GM13977 (cell line): ENCODE measurements around the gene ITGBL1.

Experiments used
- DNase-seq: peaks from one replicate; pipeline ENCODE4 v3.0.0; 2012; ENCODE audit warnings: low spot score
- in situ Hi-C: fragments of 300-500 bp; cut with MboI; formaldehyde crosslinking; loops from one replicate; pipeline ENCODE4 v1.12.0; 2022; ENCODE audit warnings: low sequenced_read_pairs, low pct_unique_long_range_greater_than_20kb, mixed read lengths, inconsistent platforms; ENCODE audit not compliant: unreplicated experiment
- TF ChIP-seq, protein P1 (sequence below): IDR thresholded peaks from 2 replicates; pipeline ENCODE4 v1.5.1; 2012; ENCODE audit warnings: mild to moderate bottlenecking, control low read depth; ENCODE audit not compliant: insufficient read depth; ENCODE audit errors: extremely low read depth, missing control alignments

Gene ITGBL1

DNA sequence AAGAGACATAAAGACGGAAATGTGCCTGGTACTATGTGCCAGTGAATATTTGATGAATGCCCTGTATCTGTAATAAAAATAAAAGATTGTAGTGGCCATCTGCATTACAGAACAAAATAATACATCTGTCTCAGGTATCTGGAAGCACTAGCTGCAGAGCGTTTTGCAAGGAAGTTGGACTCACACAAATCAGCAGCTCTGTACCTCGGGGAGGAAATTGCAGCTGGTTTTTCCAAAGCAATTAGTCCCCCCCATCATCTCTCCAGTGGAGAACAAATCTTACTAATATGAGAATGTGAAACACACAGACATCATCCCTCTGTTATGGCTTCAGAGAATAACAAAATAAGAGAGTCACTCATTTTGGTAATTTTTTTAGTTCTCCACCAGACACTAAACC, 245.3 kb downstream of the ITGBL1 start:
- TF ChIP-seq, protein P1, sequence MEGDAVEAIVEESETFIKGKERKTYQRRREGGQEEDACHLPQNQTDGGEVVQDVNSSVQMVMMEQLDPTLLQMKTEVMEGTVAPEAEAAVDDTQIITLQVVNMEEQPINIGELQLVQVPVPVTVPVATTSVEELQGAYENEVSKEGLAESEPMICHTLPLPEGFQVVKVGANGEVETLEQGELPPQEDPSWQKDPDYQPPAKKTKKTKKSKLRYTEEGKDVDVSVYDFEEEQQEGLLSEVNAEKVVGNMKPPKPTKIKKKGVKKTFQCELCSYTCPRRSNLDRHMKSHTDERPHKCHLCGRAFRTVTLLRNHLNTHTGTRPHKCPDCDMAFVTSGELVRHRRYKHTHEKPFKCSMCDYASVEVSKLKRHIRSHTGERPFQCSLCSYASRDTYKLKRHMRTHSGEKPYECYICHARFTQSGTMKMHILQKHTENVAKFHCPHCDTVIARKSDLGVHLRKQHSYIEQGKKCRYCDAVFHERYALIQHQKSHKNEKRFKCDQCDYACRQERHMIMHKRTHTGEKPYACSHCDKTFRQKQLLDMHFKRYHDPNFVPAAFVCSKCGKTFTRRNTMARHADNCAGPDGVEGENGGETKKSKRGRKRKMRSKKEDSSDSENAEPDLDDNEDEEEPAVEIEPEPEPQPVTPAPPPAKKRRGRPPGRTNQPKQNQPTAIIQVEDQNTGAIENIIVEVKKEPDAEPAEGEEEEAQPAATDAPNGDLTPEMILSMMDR: no peak
- in situ Hi-C loops: no loop called here
- DNase-seq: no peak

DNA sequence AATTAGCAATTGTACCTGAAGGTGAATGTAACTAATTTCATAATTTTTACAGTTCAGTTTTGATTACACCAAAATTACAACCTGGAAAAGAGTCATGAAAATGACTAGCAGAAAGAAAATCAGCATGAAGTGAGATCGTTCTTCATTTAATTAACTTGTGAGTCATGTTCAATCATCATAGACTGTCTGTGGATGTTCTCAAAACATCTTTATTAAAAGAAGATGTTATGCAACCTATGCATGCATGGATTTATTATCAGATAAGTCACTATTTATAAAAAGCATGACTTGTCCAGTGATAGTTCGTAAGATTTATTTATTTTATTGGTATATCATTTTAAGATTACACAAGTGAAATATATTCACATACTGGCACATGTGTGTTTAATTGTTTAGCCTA, 245.9 kb downstream of the ITGBL1 start:
- in situ Hi-C loops: no loop called here
- DNase-seq: no peak
- TF ChIP-seq, protein P1: no peak

DNA sequence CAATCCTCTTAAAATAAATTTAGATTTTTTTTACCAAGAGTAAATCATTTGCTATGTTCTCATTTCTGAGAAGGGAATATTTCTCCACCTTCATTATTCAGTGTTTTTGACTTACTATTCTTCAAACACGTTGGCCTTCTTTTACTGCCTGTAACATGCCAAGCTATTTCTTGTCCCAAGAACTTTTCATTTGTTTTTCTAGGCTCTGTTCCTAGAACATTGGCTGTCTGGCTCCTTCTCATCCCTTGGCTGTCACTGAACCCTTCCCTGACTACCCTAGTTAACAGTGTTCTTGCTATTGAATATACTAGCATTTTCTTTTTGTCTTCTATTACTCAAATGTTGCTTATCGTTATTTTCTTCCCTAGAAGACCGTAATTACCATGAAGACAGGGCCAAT, 248.1 kb downstream of the ITGBL1 start:
- in situ Hi-C loops: loop anchor here (25.0 kb wide), 1 partner anchor 88 kb away; no protein-coding TSS in a partner anchor
- TF ChIP-seq, protein P1: no peak
- no peak for DNase-seq

DNA sequence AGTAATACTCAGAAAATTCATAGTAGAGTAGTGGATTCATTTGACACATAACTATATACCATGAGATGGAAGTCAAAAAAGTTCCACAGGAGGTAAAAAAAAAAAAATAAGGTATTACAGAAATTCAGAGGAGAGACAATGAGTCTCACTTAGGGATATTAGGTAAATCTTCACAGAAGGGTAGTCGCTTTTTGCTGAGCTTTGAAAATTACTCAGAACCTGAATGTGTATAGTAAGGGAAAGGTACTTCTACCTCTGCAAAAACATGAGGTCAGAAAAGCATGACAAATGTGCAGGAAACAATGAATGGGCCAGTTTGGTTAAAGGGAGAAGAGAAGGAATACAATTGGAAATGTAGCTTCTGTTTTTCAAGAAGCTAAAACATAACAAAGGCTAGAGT, 250.6 kb downstream of the ITGBL1 start:
- TF ChIP-seq, protein P1: no peak
- in situ Hi-C loops: loop anchor here (25.0 kb wide), 1 partner anchor 91 kb away; no protein-coding TSS in a partner anchor
- no peak for DNase-seq

DNA sequence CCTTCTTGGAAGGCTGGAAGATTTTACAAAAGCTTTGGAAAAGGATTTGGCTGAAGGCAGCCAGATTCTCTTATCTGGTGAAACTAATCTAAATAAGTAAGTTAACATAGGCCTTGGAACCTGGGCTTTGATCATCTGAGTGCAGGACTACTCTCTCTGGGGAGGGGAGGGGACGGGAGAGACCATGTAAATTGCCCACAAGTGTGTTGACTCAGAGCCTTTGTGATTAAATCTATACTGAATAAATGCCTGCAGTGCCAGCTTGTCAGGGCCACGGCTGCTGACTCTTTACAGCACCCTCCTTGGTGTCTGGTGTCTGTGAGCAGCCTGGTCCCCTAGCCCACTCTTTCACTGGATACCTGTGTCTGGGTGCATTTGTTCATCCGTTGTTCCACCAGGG, 251.4 kb downstream of the ITGBL1 start:
- in situ Hi-C loops: loop anchor here (25.0 kb wide), 1 partner anchor 92 kb away; no protein-coding TSS in a partner anchor
- no peak for DNase-seq
- TF ChIP-seq, protein P1: no peak

DNA sequence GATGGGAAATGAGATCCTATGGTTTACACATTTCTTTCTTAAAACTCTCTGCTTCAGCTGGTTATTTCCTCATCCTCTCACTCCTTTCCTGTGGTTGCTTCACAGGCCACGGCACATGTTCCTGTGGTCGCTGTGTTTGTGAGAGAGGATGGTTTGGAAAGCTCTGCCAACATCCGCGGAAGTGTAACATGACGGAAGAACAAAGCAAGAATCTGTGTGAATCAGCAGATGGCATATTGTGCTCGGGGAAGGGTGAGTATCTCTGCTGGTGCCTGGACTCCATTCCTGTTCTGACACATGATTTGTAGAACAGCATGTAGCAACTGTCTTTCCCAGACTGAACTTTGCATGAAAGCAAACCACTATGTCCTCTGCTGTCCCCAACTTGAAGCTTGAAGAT, 254.2 kb downstream of the ITGBL1 start:
- DNase-seq: no peak
- in situ Hi-C loops: loop anchor here (25.0 kb wide), 1 partner anchor 94 kb away; no protein-coding TSS in a partner anchor
- TF ChIP-seq, protein P1: no peak

DNA sequence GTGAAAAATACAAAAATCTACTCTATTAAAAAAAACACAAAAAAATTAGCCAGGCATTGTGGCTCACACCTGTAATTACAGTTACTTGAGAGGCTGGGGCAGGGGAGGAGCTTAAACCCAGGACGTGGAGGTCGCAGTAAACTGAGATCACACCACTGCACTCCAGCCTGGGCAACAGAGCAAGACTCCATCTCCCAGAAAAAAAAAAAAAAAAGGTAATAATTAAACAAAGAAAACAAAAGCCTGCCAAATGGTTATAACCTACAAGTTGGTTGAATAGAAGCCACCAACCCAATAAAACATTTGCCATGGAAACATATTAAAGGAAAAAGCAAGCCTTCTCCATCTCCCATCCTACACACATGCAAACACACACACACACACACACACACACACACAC, 255.2 kb downstream of the ITGBL1 start:
- in situ Hi-C loops: loop anchor here (25.0 kb wide), 1 partner anchor 95 kb away; no protein-coding TSS in a partner anchor
- DNase-seq: no peak

More for the DNA sequence above, 255.2 kb downstream of the ITGBL1 start:
- TF ChIP-seq, protein P1: no peak
